Measurements from ENCODE around the gene DTNA.
"Not testable (repeated sequence)": the region's sequence is repeated elsewhere in the genome, so short reads cannot be mapped to it uniquely, and the experiment has no call there.

Gene DTNA

DNA sequence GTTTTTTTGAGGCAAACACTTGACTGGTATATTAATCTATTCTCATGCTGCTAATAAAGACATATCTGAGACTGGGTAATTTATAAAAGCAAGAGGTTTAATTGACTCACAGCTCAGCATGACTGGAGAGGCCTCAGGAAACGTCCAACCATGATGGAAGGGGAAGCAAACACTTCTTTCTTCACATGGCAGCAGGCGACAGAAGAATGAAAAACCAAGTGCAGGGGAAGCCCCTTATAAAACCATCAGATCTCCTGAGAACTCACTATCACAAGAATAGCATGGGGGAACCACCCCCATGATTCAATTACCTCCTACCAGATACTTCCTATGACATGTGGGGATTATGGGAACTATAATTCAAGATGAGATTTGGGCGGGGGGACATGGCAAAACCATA is 194.9 kb downstream of the DTNA start:
- no peak for DNase-seq (ENCODE audit: low read depth)

GRCh38 chr18:34906985-34907384 is 196.9 kb downstream of the DTNA start:
- not testable (repeated sequence) for DNase-seq (ENCODE audit: low read depth)

GRCh38 chr18:34909637-34910364 is 199.7 kb downstream of the DTNA start:
- no peak for DNase-seq (ENCODE audit: low read depth)

DNA sequence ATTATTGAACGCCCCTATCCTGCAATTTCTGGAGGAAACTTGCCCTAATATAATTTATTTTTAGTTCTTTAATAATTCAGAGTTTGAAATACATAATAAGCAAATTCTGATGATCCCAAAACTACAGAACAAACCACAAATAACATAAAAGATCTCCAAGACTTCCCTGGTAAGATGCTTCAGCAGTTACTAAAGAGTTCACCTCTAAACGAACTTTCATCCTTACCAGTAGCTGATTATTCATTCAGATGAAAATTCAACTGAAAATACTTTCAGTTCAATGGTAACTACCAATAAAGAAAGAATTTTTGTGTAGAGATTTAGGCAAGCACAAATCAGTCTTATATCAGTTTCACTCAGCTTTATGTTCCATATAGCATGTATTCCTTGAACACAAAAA is 201.0 kb downstream of the DTNA start:
- DNase-seq (ENCODE audit: low read depth), result no peak

DNA sequence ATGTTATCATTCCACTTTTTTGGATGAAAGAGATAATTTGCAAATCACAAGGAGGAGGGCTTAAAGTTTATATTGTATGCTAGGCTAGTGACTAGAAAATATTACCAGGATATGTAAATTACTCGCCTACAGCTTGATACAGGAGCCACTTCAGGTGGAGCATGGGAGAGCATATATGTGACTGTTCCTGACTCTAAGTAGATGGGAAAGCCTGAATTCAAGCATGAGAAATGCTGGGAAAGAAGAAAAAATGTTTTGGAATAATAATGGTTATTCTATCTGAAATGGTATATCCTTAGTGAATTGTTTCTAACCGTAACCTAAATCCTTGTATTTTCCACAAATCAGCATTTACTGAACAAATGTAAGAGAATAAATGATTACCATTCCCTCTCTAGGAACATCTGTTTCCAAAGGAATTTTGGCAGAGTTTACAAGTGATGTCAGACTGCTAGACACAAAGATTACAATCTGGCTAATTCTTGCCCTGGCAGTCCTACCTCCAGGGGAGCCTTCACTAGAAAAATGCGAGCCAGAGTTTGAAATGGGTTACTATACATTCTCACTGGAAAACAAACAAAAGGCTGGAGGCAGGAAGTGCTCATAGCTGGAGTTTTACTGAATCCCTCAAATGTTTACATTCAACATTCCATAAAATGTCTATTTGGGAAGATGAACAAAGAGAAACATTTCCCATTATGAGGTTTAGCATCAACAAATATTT is 201.7 kb downstream of the DTNA start:
- no peak for DNase-seq (ENCODE audit: low read depth)

- no peak for DNase-seq (ENCODE audit: low read depth)
Measured at GRCh38 chr18:34913837-34914661, 204.0 kb downstream of the DTNA start.

GRCh38 chr18:34915046-34915445 is 204.9 kb downstream of the DTNA start:
- no peak for DNase-seq (ENCODE audit: low read depth)

DNA sequence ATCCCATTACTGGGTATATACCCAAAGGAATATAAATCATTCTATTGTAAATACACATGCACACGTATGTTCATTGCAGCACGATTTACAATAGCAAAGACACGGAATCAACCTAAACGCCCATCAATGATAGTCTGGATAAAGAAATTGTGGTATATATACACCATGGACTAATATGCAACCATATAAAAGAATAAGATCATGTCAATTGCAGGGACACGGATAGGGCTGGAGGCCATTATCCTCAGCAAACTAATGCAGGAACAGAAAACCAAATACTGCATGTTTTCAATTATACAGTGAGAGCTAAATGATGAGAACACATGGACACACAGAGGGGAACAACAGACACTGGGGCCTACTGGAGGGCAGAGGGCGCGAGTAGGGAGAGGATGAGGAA is 206.4 kb downstream of the DTNA start:
- DNase-seq (ENCODE audit: low read depth), result not testable (repeated sequence)

DNA sequence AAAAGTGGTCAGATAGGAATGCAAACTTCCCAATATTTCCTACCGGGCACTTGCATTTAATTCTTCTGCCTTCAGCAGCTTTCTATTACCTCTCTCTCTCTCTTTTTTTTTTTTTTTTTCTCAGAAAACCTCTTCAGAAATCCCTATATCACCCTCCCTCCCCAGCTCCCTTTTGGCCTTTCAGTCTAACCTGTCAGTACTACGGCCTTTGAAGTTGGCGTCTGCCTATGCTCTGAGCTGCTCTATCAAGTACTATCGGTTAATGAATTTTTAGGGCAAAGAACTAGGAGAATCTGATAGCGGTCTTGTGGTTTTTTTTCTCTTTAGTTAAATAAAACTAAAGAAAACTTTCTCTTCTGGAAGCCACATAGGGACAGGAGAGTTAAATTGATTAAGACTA is 208.8 kb downstream of the DTNA start:
- no peak for DNase-seq (ENCODE audit: low read depth)

GRCh38 chr18:34921226-34921625 is 211.1 kb downstream of the DTNA start:
- DNase-seq (ENCODE audit: low read depth), result no peak

- DNase-seq (ENCODE audit: low read depth), result no peak
Measured at GRCh38 chr18:34921811-34922385, 211.8 kb downstream of the DTNA start.

DNA sequence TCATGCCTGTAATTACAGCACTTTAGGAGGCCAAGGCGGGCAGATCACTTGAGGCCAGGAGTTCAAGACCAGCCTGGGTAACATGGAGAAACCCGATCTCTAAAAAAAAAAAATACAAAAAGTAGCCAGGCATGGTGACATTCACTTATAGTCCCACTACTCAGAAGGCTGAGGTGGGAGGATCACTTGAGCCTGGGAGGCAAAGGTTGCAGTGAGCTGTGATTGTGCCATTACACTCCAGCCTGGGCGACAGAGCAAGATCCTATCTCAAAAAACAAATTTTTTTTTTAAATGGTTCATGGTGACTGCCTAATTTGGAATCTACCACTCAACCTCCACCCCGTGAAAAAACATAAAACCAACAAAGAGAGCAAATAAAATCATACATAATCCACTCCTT is 212.5 kb downstream of the DTNA start:
- DNase-seq (ENCODE audit: low read depth), result not testable (repeated sequence)

GRCh38 chr18:34923911-34924310 is 213.8 kb downstream of the DTNA start:
- DNase-seq (ENCODE audit: low read depth), result no peak

DNA sequence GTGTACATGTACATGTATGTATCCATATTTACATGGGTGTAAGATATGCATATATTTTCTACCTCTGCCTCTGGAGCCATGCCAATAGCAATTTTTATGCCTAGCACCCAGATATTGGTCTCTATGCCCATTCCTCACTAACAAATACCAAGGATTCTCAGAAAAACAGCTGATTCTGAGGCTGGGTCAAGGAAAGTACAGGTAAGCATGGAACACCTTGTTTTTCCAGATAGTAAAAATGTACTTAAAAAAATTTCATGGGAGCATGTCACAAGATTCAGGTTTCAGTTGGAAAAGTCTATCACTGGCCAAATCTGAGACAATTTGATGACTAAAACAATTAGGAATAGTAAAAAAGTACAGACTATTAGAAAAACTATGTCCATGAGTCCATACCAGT is 216.6 kb downstream of the DTNA start:
- no peak for DNase-seq (ENCODE audit: low read depth)

- DNase-seq (ENCODE audit: low read depth), result no peak
Measured at GRCh38 chr18:34928088-34928753, 218.1 kb downstream of the DTNA start.

GRCh38 chr18:34928754-34929335 is 218.7 kb downstream of the DTNA start:
- DNase-seq (ENCODE audit: low read depth), result no peak

DNA sequence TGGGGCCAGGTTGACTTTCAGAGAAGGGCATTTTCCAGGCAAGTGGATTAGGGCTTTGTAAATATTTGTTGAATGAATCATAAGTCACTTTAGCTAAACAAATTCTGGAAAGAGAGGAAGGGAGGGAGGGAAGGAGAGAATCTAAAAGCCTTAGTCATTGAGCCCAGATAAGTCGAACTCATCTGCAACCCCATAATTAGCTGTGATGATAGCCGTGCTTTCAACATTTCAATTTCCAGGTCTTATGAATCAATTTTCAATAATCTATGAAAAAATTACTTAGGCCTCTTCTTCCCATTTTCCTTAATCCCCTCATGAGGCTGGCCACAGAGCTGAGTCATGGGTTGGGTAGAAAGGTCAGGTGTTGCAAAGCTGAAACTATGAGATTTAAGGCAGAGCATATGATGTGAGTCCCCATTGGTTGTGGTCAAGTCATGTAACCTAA is 219.3 kb downstream of the DTNA start:
- no peak for DNase-seq (ENCODE audit: low read depth)

- DNase-seq (ENCODE audit: low read depth), result no peak
Measured at GRCh38 chr18:34932363-34932762, 222.3 kb downstream of the DTNA start.

DNA sequence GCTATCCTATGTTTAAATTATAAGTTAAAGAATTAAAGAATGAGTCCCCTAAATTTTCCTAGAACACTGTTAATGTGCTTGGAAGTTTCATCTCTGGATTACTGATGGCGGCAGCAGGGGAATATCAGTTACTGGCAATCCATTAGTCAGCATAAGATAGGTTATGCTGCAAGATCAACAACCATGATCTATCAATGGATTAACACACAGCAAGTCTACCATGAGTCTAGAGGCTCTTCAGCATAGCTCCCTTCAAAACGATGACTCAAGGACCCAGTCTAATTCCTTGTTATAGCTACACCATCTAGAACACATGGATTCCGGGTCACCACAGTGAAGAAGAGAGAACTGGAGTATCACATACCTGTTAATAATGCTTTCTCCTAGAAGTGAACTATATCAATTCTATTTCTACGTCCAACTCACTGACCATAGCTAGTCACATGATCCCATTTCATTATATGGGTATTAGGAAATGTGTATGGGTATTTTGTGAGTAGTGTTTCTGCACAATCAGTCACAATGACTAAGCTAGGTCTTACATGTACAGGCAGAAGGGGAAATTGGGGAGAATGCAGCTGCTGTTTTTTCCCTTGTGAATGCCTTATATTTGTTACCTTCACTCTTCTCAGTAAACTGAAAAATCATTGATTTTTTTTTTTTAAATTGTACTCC is 222.8 kb downstream of the DTNA start:
- DNase-seq (ENCODE audit: low read depth), result no peak

DNA sequence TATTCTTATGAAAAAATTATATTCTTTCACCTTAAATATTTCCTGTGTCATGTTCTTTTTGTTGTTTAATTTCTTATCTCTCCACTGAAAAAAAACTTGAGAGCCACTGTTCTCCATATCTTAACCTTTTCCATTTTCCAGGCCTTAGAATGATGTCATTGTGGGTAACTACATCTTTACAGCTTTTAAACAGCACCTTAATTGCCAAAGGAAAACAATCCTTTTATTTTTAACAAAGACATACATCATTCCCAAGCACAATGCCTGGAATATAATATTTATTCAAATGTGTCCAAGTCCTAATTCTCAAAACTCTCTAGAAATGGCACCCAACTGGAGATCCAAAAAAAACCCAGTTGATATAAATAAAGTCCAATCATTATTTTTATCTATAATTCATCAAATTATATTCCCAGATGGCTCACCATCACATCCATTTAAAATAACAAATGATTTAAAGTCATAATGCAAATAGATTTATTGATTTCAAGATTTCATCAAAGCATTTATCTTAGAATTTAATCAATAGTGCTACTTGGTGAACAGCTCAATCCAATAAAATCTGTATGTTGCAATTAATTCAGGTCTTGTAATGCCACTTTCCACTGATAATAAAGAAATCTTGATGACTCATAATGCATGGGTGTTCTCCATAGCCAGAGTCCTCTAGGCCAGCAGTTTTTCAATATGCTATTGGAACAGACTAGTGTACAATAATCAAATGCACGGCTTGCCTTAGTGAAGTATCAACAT is 224.0 kb downstream of the DTNA start:
- no peak for DNase-seq (ENCODE audit: low read depth)
